Endothelial cell of umbilical vein (primary cell): ENCODE data around the gene TRAM1L1. TPM values are rescaled to one million over a fixed set of nuclear protein-coding genes. Genes with fewer than 3 reads are reported as not detected.

ENCODE experiments used
- BruUV-seq: library from RNA; stranded (reverse); fragments of 400-500 nt; replicated peaks from 2 replicates; lab custom pipeline; 2021; lab: Mats Ljungman, UMichigan
- CTCF ChIA-PET: fragments of 300-600, 350-600 bp; sonication (Branson Sonifier 250); formaldehyde crosslinking; loops from one replicate; lab custom pipeline; 2021; ENCODE audit warnings: antibody characterized with exemption, inconsistent platforms; lab: Charles Lee
- POLR2A ChIA-PET: fragments of 300-600, 350-600 bp; sonication (Branson Sonifier 250); formaldehyde crosslinking; loops from one replicate; lab custom pipeline; 2021; ENCODE audit warnings: antibody characterized with exemption, inconsistent platforms; lab: Charles Lee
- DNase-seq: peaks from one replicate; pipeline ENCODE4 v3.0.0-alpha.2; 2011; ENCODE audit warnings: low read depth, low spot score
- FAIRE-seq: peaks from 2 replicates; lab custom pipeline; 2011; peaks lifted over from hg19 to GRCh38; lab: Jason Lieb, UNC
- H2AFZ ChIP-seq: 2 replicates; pipeline ENCODE4 v1.6.0; 2012; ENCODE audit warnings: low read depth, low read length, control low read depth, inconsistent platforms
- H3K27ac ChIP-seq: 2 replicates; pipeline ENCODE4 v1.5.1; 2011; ENCODE audit warnings: low read depth, mild to moderate bottlenecking, control low read depth, low read length, moderate library complexity; ENCODE audit not compliant: insufficient read depth
- H3K27me3 ChIP-seq, 2 experiments: 2 replicates each; pipeline versions ENCODE4 v1.6.0 to v1.6.1; 2011; ENCODE audit warnings: low read length in 2 of 2, mixed read lengths in 1 of 2; ENCODE audit not compliant: control insufficient read depth in 2 of 2, insufficient read depth in 2 of 2
- H3K36me3 ChIP-seq, 2 experiments: 2 replicates in 1 of 2; 3 replicates in 1 of 2; pipeline ENCODE4 v1.5.1; 2011; ENCODE audit warnings: low read length in 2 of 2, mild to moderate bottlenecking in 1 of 2, moderate library complexity in 1 of 2; ENCODE audit not compliant: control insufficient read depth in 2 of 2, insufficient read depth in 2 of 2; ENCODE audit errors: extremely low read depth in 1 of 2
- H3K4me1 ChIP-seq: 3 replicates; pipeline ENCODE4 v1.5.1; 2011; ENCODE audit warnings: mild to moderate bottlenecking, low read length; ENCODE audit not compliant: control insufficient read depth, insufficient read depth; ENCODE audit errors: extremely low read depth
- H3K4me2 ChIP-seq: 2 replicates; pipeline ENCODE4 v1.6.1; 2011; ENCODE audit warnings: low read length, control low read depth, mixed read lengths; ENCODE audit not compliant: insufficient read depth
- H3K4me3 ChIP-seq, 3 experiments: fragments of 200-600 bp in 1 of 3; sonication (generic), shearing (Covaris generic) in 1 of 3; replicated peaks in 1 of 3; 2 replicates each; pipeline ENCODE4 v1.5.1; 2011 to 2016; ENCODE audit warnings: control low read depth in 3 of 3, low read length in 3 of 3, mild to moderate bottlenecking in 2 of 3, inconsistent platforms in 1 of 3, low read depth in 1 of 3, moderate library complexity in 1 of 3; ENCODE audit not compliant: insufficient read depth in 1 of 3
- H3K79me2 ChIP-seq: 2 replicates; pipeline ENCODE4 v1.6.0; 2012; ENCODE audit warnings: low read length, inconsistent platforms; ENCODE audit not compliant: control insufficient read depth, insufficient read depth
- H3K9ac ChIP-seq: replicated peaks from 2 replicates; pipeline ENCODE3; 2011; ENCODE audit warnings: low read length, control low read depth; ENCODE audit not compliant: insufficient read depth; ENCODE audit errors: extremely low read depth
- H3K9me1 ChIP-seq: replicated peaks from 3 replicates; pipeline ENCODE4 v1.6.0; 2011; ENCODE audit warnings: mild to moderate bottlenecking, low read length; ENCODE audit not compliant: control insufficient read depth, insufficient read depth; ENCODE audit errors: extremely low read depth
- H3K9me3 ChIP-seq: replicated peaks from 2 replicates; pipeline ENCODE4 v1.5.1; 2012; ENCODE audit warnings: low read length, inconsistent platforms; ENCODE audit not compliant: control insufficient read depth, insufficient read depth
- H4K20me1 ChIP-seq: replicated peaks from 2 replicates; pipeline ENCODE3; 2011; ENCODE audit warnings: mild to moderate bottlenecking, low read length; ENCODE audit not compliant: control insufficient read depth, insufficient read depth; ENCODE audit errors: extremely low read depth
- EZH2 ChIP-seq: IDR thresholded peaks from 2 replicates; pipeline ENCODE4 v1.6.1; 2012; ENCODE audit warnings: borderline replicate concordance, low read depth, mild to moderate bottlenecking, moderate library complexity, low read length, inconsistent platforms; ENCODE audit not compliant: severe bottlenecking
- FOS ChIP-seq: IDR thresholded peaks from 2 replicates; pipeline ENCODE4 v1.6.1; 2011; ENCODE audit warnings: mild to moderate bottlenecking, low read length, moderate library complexity, borderline replicate concordance; ENCODE audit not compliant: insufficient read depth
- GATA2 ChIP-seq: IDR thresholded peaks from 2 replicates; pipeline ENCODE4 v1.7.0; 2011; ENCODE audit warnings: low read depth, mild to moderate bottlenecking, moderate library complexity, mixed read lengths, low read length; ENCODE audit not compliant: insufficient read length, insufficient read depth
- MYC ChIP-seq: IDR thresholded peaks from one replicate; pipeline ENCODE4 v1.6.1; 2011; ENCODE audit warnings: mild to moderate bottlenecking, low read depth, low read length
- POLR2AphosphoS5 ChIP-seq: IDR thresholded peaks from 2 replicates; pipeline ENCODE4 v1.6.1; 2012; ENCODE audit warnings: low read depth, mild to moderate bottlenecking, control low read depth, low read length, moderate library complexity; ENCODE audit not compliant: insufficient read depth
- dilution Hi-C: fragments of 300-500 bp; cut with MboI; formaldehyde crosslinking; loops from one replicate; pipeline ENCODE4 v1.15.0; 2019; ENCODE audit warnings: low sequenced_read_pairs; ENCODE audit not compliant: extremely low pct_ligation_motif_present
- intact Hi-C: fragments of 100-400 bp; cut with micrococcal nuclease; formaldehyde crosslinking; loops from one replicate; pipeline ENCODE4 v1.10.0; 2022
- polyA plus RNA-seq, 4 experiments: library from polyadenylated mRNA; depleted of rRNA in 3 of 4; stranded (reverse) in 3 of 4; unstranded in 1 of 4; fragments of >200 nt; gene quantifications; 2 replicates each; pipeline versions ENCODE4 v1.2.1 to v1.2.3, GENCODE V29; 2011 to 2012; ENCODE audit warnings: missing spikeins in 1 of 4
- total RNA-seq: library from RNA; stranded (reverse); gene quantifications from 2 replicates; pipeline ENCODE4 v1.2.3, GENCODE V29; 2021

TRAM1L1 gene
- total and polyA plus RNA-seq, 2 donors (not counting 3 experiments of a cell fraction or from before 2014, with no cell fraction given): 0.88 to 1.1 TPM

DNA sequence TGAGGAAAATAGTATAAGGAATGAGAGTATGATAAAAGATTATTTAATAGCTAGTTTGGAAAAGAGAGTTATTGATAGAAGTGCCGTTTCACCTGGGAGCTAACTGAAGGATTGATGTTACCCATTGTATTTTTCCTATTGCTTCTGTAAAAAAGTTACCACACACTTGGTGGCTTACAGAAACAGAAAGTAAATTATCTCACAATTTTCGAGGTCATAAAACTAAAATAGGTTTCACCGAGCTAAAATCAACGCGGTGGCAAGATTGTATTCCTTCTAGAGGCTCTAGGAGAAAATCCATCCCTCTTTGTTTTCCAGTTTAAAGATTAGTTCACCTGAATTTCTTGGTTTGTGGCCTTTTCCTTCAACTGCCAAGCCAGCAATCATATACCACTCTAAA is 11.1 kb upstream of the TRAM1L1 start:
- Histone ChIP-seq H3K4me2 (no peak overlapping the region), H3K9me3 (no peaks in the 10 kb centered on the region), H3K36me3 (no peaks in the 10 kb centered on the region), H4K20me1 (no peaks in the 10 kb centered on the region), H3K4me1 (no peaks in the 10 kb centered on the region), H3K27ac (no peak overlapping the region), H3K4me3 (no peak overlapping the region), H3K9ac (no peak overlapping the region), H3K79me2 (no peaks in the 10 kb centered on the region), H3K27me3 (no peaks in the 10 kb centered on the region), H2AFZ (no peak overlapping the region), H3K9me1 (no peaks in the 10 kb centered on the region)
- dilution Hi-C loops (no loop called here), intact Hi-C loops (no loop called here)
- CTCF ChIA-PET: interaction anchor here (0.8 kb wide), 1 partner anchor 9 kb away, joined by 3 read pairs; no protein-coding TSS in a partner anchor
- BruUV-seq: no TSS peak
- DNase-seq (no peak), FAIRE-seq (no peak)
- POLR2A ChIA-PET: no interaction called here
- no peak for TF ChIP-seq FOS
- TF ChIP-seq EZH2: no peak
- no peak for TF ChIP-seq GATA2
- no peak for TF ChIP-seq MYC

DNA sequence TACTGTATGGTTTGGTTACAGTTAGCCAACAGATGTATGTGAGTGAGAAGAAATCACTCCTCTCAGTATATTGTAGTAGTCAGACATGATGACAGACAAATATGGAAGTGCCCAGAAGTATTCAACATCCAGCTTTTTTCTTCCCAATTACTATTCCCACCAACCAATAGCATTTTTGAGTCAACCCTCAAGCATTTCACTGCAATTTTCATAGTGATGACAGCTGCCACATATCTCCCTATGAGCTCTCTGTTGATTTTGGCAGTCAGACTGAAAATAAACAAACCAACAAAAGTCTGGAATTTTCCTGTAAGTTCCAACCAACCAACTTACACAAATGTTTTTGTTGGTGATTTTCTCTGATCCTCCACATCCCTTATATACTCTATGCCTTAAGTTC is 8.2 kb upstream of the TRAM1L1 start:
- intact Hi-C loops: no loop called here
- no peak overlapping the region for H3K9ac ChIP-seq
- no peak overlapping the region for H3K4me2 ChIP-seq
- TF ChIP-seq EZH2 (no peak), POLR2AphosphoS5 (no peak)
- no peak overlapping the region for H2AFZ ChIP-seq
- no peaks in the 10 kb centered on the region for H3K9me1 ChIP-seq
- dilution Hi-C loops: no loop called here
- no peak for FAIRE-seq
- H3K4me3 ChIP-seq: no peak overlapping the region
- ChIA-PET POLR2A (no interaction called here), CTCF (interaction anchor here (0.8 to 1.4 kb wide), 3 partner anchors 8 to 940 kb away, joined by 3 to 4 read pairs (median 3); partner anchors contain the start of genes NDST3 and TRAM1L1)
- no peaks in the 10 kb centered on the region for H3K9me3 ChIP-seq
- H3K4me1 ChIP-seq: no peaks in the 10 kb centered on the region
- no peak overlapping the region for H3K27ac ChIP-seq
- DNase-seq: peak; percentile 44
- no peaks in the 10 kb centered on the region for H3K79me2 ChIP-seq
- no peaks in the 10 kb centered on the region for H4K20me1 ChIP-seq
- H3K36me3 ChIP-seq: no peaks in the 10 kb centered on the region
- no TSS peak for BruUV-seq
- H3K27me3 ChIP-seq: no peaks in the 10 kb centered on the region
